Cardiac muscle cell (in vitro differentiated cells and primary cell): ENCODE measurements around the gene KRTAP1-5. TPM values are rescaled to one million over a fixed set of nuclear protein-coding genes. Genes with fewer than 3 reads are reported as not detected.
"Not testable (repeated sequence)": the region's sequence is repeated elsewhere in the genome, so short reads cannot be mapped to it uniquely, and the experiment has no call there.

Experiments
- DNase-seq, 2 donors: peaks; one replicate each; pipeline versions ENCODE4 v3.0.0 to v3.0.0-alpha.2; 2010 to 2017; ENCODE audit warnings: low read depth in 1 of 2, low spot score in 1 of 2
- H3K27ac ChIP-seq: fragments of 200-600 bp; sonication (generic); 2 replicates; pipeline ENCODE4 v1.5.1; 2016
- H3K27me3 ChIP-seq: fragments of 200-600 bp; sonication (generic); 2 replicates; pipeline ENCODE4 v1.6.0; 2016; ENCODE audit warnings: control low read depth
- H3K36me3 ChIP-seq: fragments of 200-600 bp; sonication (generic); 2 replicates; pipeline ENCODE4 v1.5.1; 2016; ENCODE audit warnings: control low read depth
- H3K4me1 ChIP-seq: fragments of 200-600 bp; sonication (generic); 2 replicates; pipeline ENCODE4 v1.8.1; 2017; ENCODE audit warnings: low read depth, mild to moderate bottlenecking, mixed run types
- H3K4me3 ChIP-seq: fragments of 200-600 bp; sonication (generic); 2 replicates; pipeline ENCODE4 v1.5.1; 2016; ENCODE audit warnings: mild to moderate bottlenecking
- H3K9me3 ChIP-seq: fragments of 200-600 bp; sonication (generic); 2 replicates; pipeline ENCODE4 v1.5.1; 2017; ENCODE audit warnings: low read depth, mild to moderate bottlenecking, control low read depth
- polyA plus RNA-seq: library from polyadenylated mRNA; unstranded; fragments of >200 nt; fragmentation: Nextera tagmentation; extraction: Ambion mirVana; gene quantifications from 2 replicates; pipeline ENCODE4 v1.2.1, GENCODE V29; 2016
- total RNA-seq: library from RNA; depleted of rRNA; stranded (reverse); fragments of >200 nt; gene quantifications from 2 replicates; pipeline ENCODE4 v1.2.3, GENCODE V29; 2016
- TF ChIP-seq, protein P1 (sequence below): IDR thresholded peaks from 2 replicates; pipeline ENCODE4 v1.5.1; 2012; ENCODE audit warnings: low read depth, mild to moderate bottlenecking, low read length

KRTAP1-5 gene
- total and polyA plus RNA-seq, 2 experiments from 2014 or later, result not detected

DNA sequence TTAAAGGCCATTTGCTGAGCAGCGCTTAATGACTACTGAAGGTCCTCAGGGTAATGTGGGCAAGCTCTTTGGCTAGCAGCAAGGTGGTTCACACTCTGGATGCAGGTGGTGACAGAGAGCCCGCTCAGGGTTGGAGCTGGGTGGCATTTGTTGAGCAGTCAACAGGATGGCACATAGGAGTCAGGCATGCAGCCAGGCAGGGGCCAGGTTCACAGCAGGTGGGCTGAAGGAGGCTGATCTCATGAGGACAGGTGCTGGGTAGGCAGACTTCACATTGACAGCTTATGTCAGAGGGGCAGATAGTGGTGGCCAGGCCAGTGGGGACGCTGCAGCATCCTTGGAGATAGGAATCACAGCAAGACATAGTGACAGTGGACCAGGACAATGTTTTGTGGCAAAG, 22.6 kb downstream of the KRTAP1-5 start:
- H3K9me3 ChIP-seq, result no peaks in the 10 kb centered on the region
- H3K4me3 ChIP-seq, result no peak overlapping the region
- H3K27ac ChIP-seq, result no peak overlapping the region
- DNase-seq, result no peak
- TF ChIP-seq, protein P1, sequence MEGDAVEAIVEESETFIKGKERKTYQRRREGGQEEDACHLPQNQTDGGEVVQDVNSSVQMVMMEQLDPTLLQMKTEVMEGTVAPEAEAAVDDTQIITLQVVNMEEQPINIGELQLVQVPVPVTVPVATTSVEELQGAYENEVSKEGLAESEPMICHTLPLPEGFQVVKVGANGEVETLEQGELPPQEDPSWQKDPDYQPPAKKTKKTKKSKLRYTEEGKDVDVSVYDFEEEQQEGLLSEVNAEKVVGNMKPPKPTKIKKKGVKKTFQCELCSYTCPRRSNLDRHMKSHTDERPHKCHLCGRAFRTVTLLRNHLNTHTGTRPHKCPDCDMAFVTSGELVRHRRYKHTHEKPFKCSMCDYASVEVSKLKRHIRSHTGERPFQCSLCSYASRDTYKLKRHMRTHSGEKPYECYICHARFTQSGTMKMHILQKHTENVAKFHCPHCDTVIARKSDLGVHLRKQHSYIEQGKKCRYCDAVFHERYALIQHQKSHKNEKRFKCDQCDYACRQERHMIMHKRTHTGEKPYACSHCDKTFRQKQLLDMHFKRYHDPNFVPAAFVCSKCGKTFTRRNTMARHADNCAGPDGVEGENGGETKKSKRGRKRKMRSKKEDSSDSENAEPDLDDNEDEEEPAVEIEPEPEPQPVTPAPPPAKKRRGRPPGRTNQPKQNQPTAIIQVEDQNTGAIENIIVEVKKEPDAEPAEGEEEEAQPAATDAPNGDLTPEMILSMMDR, result no peak
- H3K27me3 ChIP-seq, result no peaks in the 10 kb centered on the region
- no peaks in the 10 kb centered on the region for H3K36me3 ChIP-seq
- no peaks in the 10 kb centered on the region for H3K4me1 ChIP-seq

GRCh38 chr17:41003926-41004325, 23.1 kb downstream of the KRTAP1-5 start:
- Histone ChIP-seq H3K4me3 (no peak overlapping the region), H3K9me3 (no peaks in the 10 kb centered on the region), H3K4me1 (no peaks in the 10 kb centered on the region), H3K36me3 (no peaks in the 10 kb centered on the region), H3K27me3 (no peaks in the 10 kb centered on the region), H3K27ac (no peak overlapping the region)
- no peak for DNase-seq
- TF ChIP-seq, protein P1, result no peak

- H3K9me3 ChIP-seq, result no peaks in the 10 kb centered on the region
- H3K27ac ChIP-seq, result no peak overlapping the region
- no peaks in the 10 kb centered on the region for H3K36me3 ChIP-seq
- no peaks in the 10 kb centered on the region for H3K4me1 ChIP-seq
- H3K4me3 ChIP-seq, result no peak overlapping the region
- no peaks in the 10 kb centered on the region for H3K27me3 ChIP-seq
- DNase-seq, result no peak
- TF ChIP-seq, protein P1, result no peak
Measured at GRCh38 chr17:41002814-41003213, 24.2 kb downstream of the KRTAP1-5 start.

DNA sequence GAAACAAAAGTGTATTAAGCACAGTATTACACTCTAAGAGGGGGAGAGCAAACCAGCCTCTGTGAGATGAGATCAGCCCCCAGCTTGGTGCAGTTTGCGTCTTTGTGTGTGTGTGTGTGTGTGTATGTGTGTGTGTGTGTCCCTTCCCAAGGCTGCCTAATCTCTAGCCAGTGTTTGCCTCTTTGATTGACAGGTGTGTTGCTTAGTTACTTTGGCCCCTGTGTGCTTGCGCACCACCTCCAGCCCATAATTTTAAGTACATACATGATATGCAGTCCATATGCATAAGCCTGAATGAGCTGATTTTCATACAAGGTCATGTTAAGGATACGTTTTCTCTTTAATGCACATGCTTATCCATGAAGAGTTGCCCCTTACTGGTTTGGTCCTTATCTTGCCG, 25.2 kb downstream of the KRTAP1-5 start:
- no peak for DNase-seq
- Histone ChIP-seq H3K27ac (no peak overlapping the region), H3K9me3 (no peaks in the 10 kb centered on the region), H3K36me3 (no peaks in the 10 kb centered on the region), H3K4me1 (no peaks in the 10 kb centered on the region), H3K4me3 (no peak overlapping the region), H3K27me3 (no peaks in the 10 kb centered on the region)
- TF ChIP-seq, protein P1, result no peak

- H3K27me3 ChIP-seq, H3K4me3 ChIP-seq, H3K9me3 ChIP-seq, H3K27ac ChIP-seq, H3K4me1 ChIP-seq, DNase-seq, H3K36me3 ChIP-seq: not testable (repeated sequence)
Measured at GRCh38 chr17:40999563-40999962, 27.4 kb downstream of the KRTAP1-5 start, which contains the start of gene KRTAP3-2. TSS of gene KRTAP3-2 (minus strand) at chr17:40999906. CDS start at chr17:40999853, 53 bp downstream.

DNA sequence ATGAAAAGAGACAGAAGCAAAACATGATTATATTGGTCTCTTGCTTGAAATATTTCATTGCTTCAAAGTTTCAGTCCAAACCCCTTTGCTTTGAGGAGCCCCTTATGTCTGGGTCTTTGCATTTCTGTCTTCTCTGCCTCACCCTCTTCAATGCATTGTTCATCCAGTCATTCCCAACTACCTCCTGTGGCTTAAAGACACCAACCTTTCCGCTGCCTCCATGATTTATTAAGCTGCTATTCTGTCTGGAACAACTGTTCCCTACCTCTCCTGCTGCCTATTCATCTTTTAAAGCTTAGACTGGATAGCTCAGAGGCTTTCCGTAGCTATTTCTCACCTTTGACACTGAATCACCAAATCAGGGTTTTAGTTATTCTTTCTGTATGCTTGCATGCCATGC, 29.6 kb downstream of the KRTAP1-5 start:
- Histone ChIP-seq H3K4me1 (peaks cover 5% of the 10 kb centered on the region), H3K4me3 (no peak overlapping the region), H3K36me3 (no peaks in the 10 kb centered on the region), H3K9me3 (no peaks in the 10 kb centered on the region), H3K27me3 (no peaks in the 10 kb centered on the region), H3K27ac (no peak overlapping the region)
- DNase-seq, result no peak
- TF ChIP-seq, protein P1, result no peak
